ENCODE measurements around the gene RNF213. TPM values are rescaled to one million over a fixed set of nuclear protein-coding genes. Genes with fewer than 3 reads are reported as not detected.
"Not testable (repeated sequence)": the region's sequence is repeated elsewhere in the genome, so short reads cannot be mapped to it uniquely, and the experiment has no call there.

RNF213 gene
- total and polyA plus RNA-seq, 2 of the 8 experiments (the other 6 are each of a cell fraction or from before 2014, with no cell fraction given): 33.8 to 62.8 TPM

DNA sequence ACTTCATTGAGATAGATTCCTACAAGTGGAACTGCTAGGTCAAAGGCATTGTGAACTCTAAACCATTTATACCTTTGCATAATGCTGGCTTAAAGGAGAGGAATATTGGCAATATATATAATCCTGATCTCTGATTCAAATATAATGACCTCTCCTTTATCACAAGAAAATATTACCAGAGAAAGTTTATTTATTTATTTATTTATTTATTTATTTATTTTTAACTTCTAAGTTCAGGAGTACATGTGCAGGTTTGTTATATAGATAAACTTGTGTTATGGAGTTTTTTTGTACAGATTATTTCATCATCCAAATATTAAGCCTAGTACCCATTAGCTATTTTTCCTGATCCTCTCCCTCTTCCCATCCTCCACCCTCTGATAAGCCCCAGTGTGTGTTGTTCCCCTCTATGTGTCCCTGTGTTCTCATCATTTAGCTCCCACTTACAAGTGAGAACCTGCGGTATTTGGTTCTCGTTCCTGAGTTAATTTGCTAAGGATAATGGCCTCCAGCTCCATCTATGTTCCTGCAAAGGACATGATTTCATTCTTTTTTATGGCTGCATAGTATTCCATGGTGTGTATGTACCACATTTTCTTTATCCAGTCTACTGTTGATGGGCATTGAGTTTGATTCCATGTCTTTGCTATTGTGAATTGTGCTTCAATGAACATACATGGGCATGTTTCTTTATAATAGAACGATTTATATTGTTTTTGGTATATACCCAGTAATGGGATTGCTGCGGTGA is 38.9 kb downstream of the RNF213 start:
- not testable (repeated sequence) for H4K91ac ChIP-seq (replicated peaks; ENCODE audit: insufficient read length, low read length); H3K27ac ChIP-seq (ENCODE audit: low read depth, low read length); H2BK12ac ChIP-seq (ENCODE audit: low read depth, low read length); H2BK5ac ChIP-seq (ENCODE audit: low read depth, low read length); H3K4me2 ChIP-seq (ENCODE audit: insufficient read depth in 1 of 2, low read depth in 2 of 2, low read length in 2 of 2); H3K79me1 ChIP-seq (ENCODE audit: low read depth, low read length); H4K8ac ChIP-seq (ENCODE audit: extremely low read depth, insufficient read depth, low read length); FAIRE-seq; H3K23ac ChIP-seq (ENCODE audit: insufficient read length); H2BK15ac ChIP-seq (ENCODE audit: low read length); H3K18ac ChIP-seq (ENCODE audit: extremely low read depth, low read length); H3K4ac ChIP-seq (replicated peaks; ENCODE audit: insufficient read length, low read depth, low read length); H3K79me2 ChIP-seq (ENCODE audit: control insufficient read depth in 1 of 2, insufficient read depth in 2 of 2, low read length in 2 of 2); H3K56ac ChIP-seq (replicated peaks; ENCODE audit: insufficient read length, low read depth, low read length); H3K23me2 ChIP-seq (ENCODE audit: low read depth, low read length); H2AK5ac ChIP-seq (ENCODE audit: low read depth, low read length); H3K9me3 ChIP-seq (ENCODE audit: insufficient read depth in 2 of 2, low read depth in 1 of 2, low read length in 1 of 2); H3K14ac ChIP-seq (ENCODE audit: insufficient read length); H2BK120ac ChIP-seq (replicated peaks; ENCODE audit: low read depth, low read length); H4K5ac ChIP-seq (ENCODE audit: insufficient read length, low read depth, low read length); H3K27me3 ChIP-seq (replicated peaks in 1 of 4; ENCODE audit: control insufficient read depth in 3 of 4, extremely low read depth in 1 of 4, insufficient read depth in 3 of 4, low read length in 3 of 4); DNase-seq (ENCODE audit: low read depth in 1 of 2, low spot score in 2 of 2); H4K20me1 ChIP-seq (replicated peaks in 1 of 2; ENCODE audit: control insufficient read depth in 1 of 2, insufficient read depth in 2 of 2, low read length in 2 of 2); H2AFZ ChIP-seq (ENCODE audit: low read length); H3K4me3 ChIP-seq (ENCODE audit: extremely low read depth in 1 of 4, insufficient read depth in 2 of 4, low read depth in 3 of 4, low read length in 4 of 4); H3K4me1 ChIP-seq (replicated peaks in 1 of 4; ENCODE audit: control insufficient read depth in 3 of 4, insufficient read depth in 4 of 4, low read length in 3 of 4); H2BK20ac ChIP-seq (ENCODE audit: low read length); H3K9ac ChIP-seq (replicated peaks in 1 of 4; ENCODE audit: extremely low read depth in 1 of 4, low read depth in 3 of 4, low read length in 3 of 4)
- ChIA-PET CTCF (ENCODE audit: partially characterized antibody) (interaction anchor here (1.0 to 2.9 kb wide), 3 partner anchors 15 to 104 kb away, joined by 5 to 13 read pairs (median 5); no protein-coding TSS in a partner anchor), POLR2A (ENCODE audit: partially characterized antibody) (interaction anchor here (0.8 kb wide), 1 partner anchor 9 kb away, joined by 3 read pairs; no protein-coding TSS in a partner anchor)
- H3K36me3 ChIP-seq (ENCODE audit: control insufficient read depth in 2 of 4, insufficient read depth in 4 of 4, low read length in 3 of 4): peaks cover 6 to 76% (median 32%) of the 10 kb centered on the region in 4 experiments
- WGBS, 2 experiments (ENCODE audit: extremely low coverage in 1 of 2, insufficient coverage in 1 of 2, insufficient read length in 1 of 2, insufficient replicate concordance in 2 of 2, low coverage in 1 of 2, low lambda C conversion rate in 2 of 2, missing lambda C conversion rate in 1 of 2): 91% methylated on average over 4 of the region's 4 CpGs; no CpG with 5 or more reads in 1 of the 2 experiments

Measured in H1 (cell line).